Measurements from ENCODE around the gene ZNF879. TPM values are rescaled to one million over a fixed set of nuclear protein-coding genes. Genes with fewer than 3 reads are reported as not detected.

ZNF879 gene
- total and polyA plus RNA-seq, 4 donors: 1.4 to 5.2 (median 2.8) TPM

GRCh38 chr5:178996156-178996555, 27.4 kb upstream of the ZNF879 start:
- DNase-seq (no peak), ATAC-seq (ENCODE audit: insufficient read depth, low FRiP score) (no peak)
- Histone ChIP-seq H3K36me3 (ENCODE audit: control insufficient read depth in 4 of 4, insufficient read depth in 4 of 4, low read length in 4 of 4) (no peaks in the 10 kb centered on the region), H3K9me3 (ENCODE audit: control insufficient read depth in 4 of 4, insufficient read depth in 3 of 4, low read length in 3 of 4) (peaks cover 0 to 29% (median 0%) of the 10 kb centered on the region in 4 donors), H3K27ac (ENCODE audit: low read depth in 1 of 2, low read length in 1 of 2) (no peak overlapping the region), H3K4me1 (ENCODE audit: control insufficient read depth in 5 of 5, insufficient read depth in 5 of 5, low read length in 5 of 5) (peaks cover 0 to 5% (median 0%) of the 10 kb centered on the region in 5 donors), H3K4me3 (no peak overlapping the region), H3K27me3 (ENCODE audit: control insufficient read depth in 3 of 3, insufficient read depth in 3 of 3, low read length in 2 of 3) (peaks cover 17 to 38% (median 22%) of the 10 kb centered on the region in 3 donors), H3K9ac (ENCODE audit: insufficient read depth in 1 of 2, low read length in 2 of 2) (no peak overlapping the region)
- WGBS, 2 donors: 70 to 76% methylated on average over 11 of the region's 11 CpGs
- TF ChIP-seq, protein P1, sequence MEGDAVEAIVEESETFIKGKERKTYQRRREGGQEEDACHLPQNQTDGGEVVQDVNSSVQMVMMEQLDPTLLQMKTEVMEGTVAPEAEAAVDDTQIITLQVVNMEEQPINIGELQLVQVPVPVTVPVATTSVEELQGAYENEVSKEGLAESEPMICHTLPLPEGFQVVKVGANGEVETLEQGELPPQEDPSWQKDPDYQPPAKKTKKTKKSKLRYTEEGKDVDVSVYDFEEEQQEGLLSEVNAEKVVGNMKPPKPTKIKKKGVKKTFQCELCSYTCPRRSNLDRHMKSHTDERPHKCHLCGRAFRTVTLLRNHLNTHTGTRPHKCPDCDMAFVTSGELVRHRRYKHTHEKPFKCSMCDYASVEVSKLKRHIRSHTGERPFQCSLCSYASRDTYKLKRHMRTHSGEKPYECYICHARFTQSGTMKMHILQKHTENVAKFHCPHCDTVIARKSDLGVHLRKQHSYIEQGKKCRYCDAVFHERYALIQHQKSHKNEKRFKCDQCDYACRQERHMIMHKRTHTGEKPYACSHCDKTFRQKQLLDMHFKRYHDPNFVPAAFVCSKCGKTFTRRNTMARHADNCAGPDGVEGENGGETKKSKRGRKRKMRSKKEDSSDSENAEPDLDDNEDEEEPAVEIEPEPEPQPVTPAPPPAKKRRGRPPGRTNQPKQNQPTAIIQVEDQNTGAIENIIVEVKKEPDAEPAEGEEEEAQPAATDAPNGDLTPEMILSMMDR (IDR thresholded peaks at IDR 0.05; ENCODE audit: control extremely low read depth, extremely low read depth): no peak

GRCh38 chr5:178997191-178997590, 26.4 kb upstream of the ZNF879 start:
- TF ChIP-seq, protein P1 (IDR thresholded peaks at IDR 0.05; ENCODE audit: control extremely low read depth, extremely low read depth): no peak
- no peak for DNase-seq
- H3K4me1 ChIP-seq (ENCODE audit: control insufficient read depth in 5 of 5, insufficient read depth in 5 of 5, low read length in 5 of 5): peaks cover 0 to 5% (median 0%) of the 10 kb centered on the region in 5 donors
- peaks cover 0 to 25% (median 0%) of the 10 kb centered on the region in 4 donors for H3K9me3 ChIP-seq (ENCODE audit: control insufficient read depth in 4 of 4, insufficient read depth in 3 of 4, low read length in 3 of 4)
- H3K9ac ChIP-seq (ENCODE audit: insufficient read depth in 1 of 2, low read length in 2 of 2): no peak overlapping the region
- no peak for ATAC-seq (ENCODE audit: insufficient read depth, low FRiP score)
- H3K36me3 ChIP-seq (ENCODE audit: control insufficient read depth in 4 of 4, insufficient read depth in 4 of 4, low read length in 4 of 4): no peaks in the 10 kb centered on the region
- WGBS, 2 donors: 67 to 75% methylated on average over 6 of the region's 6 CpGs
- peaks cover 17 to 38% (median 22%) of the 10 kb centered on the region in 3 donors for H3K27me3 ChIP-seq (ENCODE audit: control insufficient read depth in 3 of 3, insufficient read depth in 3 of 3, low read length in 2 of 3)
- no peak overlapping the region for H3K27ac ChIP-seq (ENCODE audit: low read depth in 1 of 2, low read length in 1 of 2)
- H3K4me3 ChIP-seq: no peak overlapping the region

- WGBS, 2 donors: 93 to 94% methylated on average over 13 of the region's 13 CpGs
- TF ChIP-seq, protein P1 (IDR thresholded peaks at IDR 0.05; ENCODE audit: control extremely low read depth, extremely low read depth): no peak
- DNase-seq (no peak), ATAC-seq (ENCODE audit: insufficient read depth, low FRiP score) (no peak)
- peaks cover 0 to 24% (median 0%) of the 10 kb centered on the region in 4 donors for H3K9me3 ChIP-seq (ENCODE audit: control insufficient read depth in 4 of 4, insufficient read depth in 3 of 4, low read length in 3 of 4)
- no peak overlapping the region for H3K4me3 ChIP-seq
- H3K27me3 ChIP-seq (ENCODE audit: control insufficient read depth in 3 of 3, insufficient read depth in 3 of 3, low read length in 2 of 3): peaks cover 16 to 30% (median 17%) of the 10 kb centered on the region in 3 donors
- H3K27ac ChIP-seq (ENCODE audit: low read depth in 1 of 2, low read length in 1 of 2): no peak overlapping the region
- H3K36me3 ChIP-seq (ENCODE audit: control insufficient read depth in 4 of 4, insufficient read depth in 4 of 4, low read length in 4 of 4): no peaks in the 10 kb centered on the region
- peaks cover 0 to 5% (median 0%) of the 10 kb centered on the region in 5 donors for H3K4me1 ChIP-seq (ENCODE audit: control insufficient read depth in 5 of 5, insufficient read depth in 5 of 5, low read length in 5 of 5)
- no peak overlapping the region for H3K9ac ChIP-seq (ENCODE audit: insufficient read depth in 1 of 2, low read length in 2 of 2)
These were observed 25.2 kb upstream of the ZNF879 start for GRCh38 chr5:178998441-178998840.

DNA sequence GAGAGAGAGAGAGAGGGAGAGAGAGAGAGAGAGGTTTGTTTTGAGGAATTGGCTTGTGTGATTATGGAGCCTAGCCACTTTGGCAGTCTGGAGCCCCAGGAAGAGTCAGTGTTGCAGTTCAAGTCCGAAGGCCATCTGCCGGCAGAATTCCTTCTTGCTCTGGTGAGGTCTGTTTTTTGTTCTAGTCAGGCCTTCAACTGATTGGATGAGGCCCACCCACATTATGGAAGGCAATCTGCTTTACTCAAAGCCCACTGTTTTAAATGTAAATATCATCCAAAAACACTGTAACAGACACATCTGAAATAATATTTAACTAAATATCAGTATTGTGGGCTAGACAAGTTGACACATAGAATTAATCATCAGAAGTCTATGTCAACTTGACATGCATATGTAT, 17.0 kb upstream of the ZNF879 start:
- TF ChIP-seq, protein P1 (IDR thresholded peaks at IDR 0.05; ENCODE audit: control extremely low read depth, extremely low read depth): no peak
- no peaks in the 10 kb centered on the region for H3K36me3 ChIP-seq (ENCODE audit: control insufficient read depth in 4 of 4, insufficient read depth in 4 of 4, low read length in 4 of 4)
- H3K27ac ChIP-seq (ENCODE audit: low read depth in 1 of 2, low read length in 1 of 2): no peak overlapping the region
- H3K9ac ChIP-seq (ENCODE audit: insufficient read depth in 1 of 2, low read length in 2 of 2): no peak overlapping the region
- H3K9me3 ChIP-seq (ENCODE audit: control insufficient read depth in 4 of 4, insufficient read depth in 3 of 4, low read length in 3 of 4): peaks cover 0 to 9% (median 2%) of the 10 kb centered on the region in 4 donors
- DNase-seq (no peak), ATAC-seq (ENCODE audit: insufficient read depth, low FRiP score) (no peak)
- H3K27me3 ChIP-seq (ENCODE audit: control insufficient read depth in 3 of 3, insufficient read depth in 3 of 3, low read length in 2 of 3): no peaks in the 10 kb centered on the region
- H3K4me3 ChIP-seq: no peak overlapping the region
- no peaks in the 10 kb centered on the region for H3K4me1 ChIP-seq (ENCODE audit: control insufficient read depth in 5 of 5, insufficient read depth in 5 of 5, low read length in 5 of 5)
- 87 to 88% methylated on average over 2 of the region's 2 CpGs for WGBS, 2 donors

Data from lung (tissue), 12 donors.